Cardiac fibroblast (primary cell): ENCODE results near the gene PASK.

Experiments
- DNase-seq, 2 donors: peaks; one replicate each; pipeline versions ENCODE4 v3.0.0 to v3.0.0-alpha.2; 2010; ENCODE audit warnings: low read depth in 2 of 2
- H3K4me3 ChIP-seq, 2 donors: replicated peaks in 1 of 2; 1 replicate in 1 of 2; 2 replicates in 1 of 2; pipeline ENCODE4 v1.5.1; 2011; ENCODE audit warnings: low read depth in 2 of 2, low read length in 2 of 2, mild to moderate bottlenecking in 2 of 2, moderate library complexity in 1 of 2
- CTCF ChIP-seq: IDR thresholded peaks from one replicate; pipeline ENCODE4 v1.5.1; 2011; ENCODE audit warnings: low read depth, mild to moderate bottlenecking, low read length, inconsistent platforms

PASK gene

GRCh38 chr2:241180495-241180894, 31.2 kb upstream of the PASK start:
- TF ChIP-seq CTCF = no peak
- H3K4me3 ChIP-seq = no peak overlapping the region
- DNase-seq = no peak

- DNase-seq = peak; percentile 13 to 31
- TF ChIP-seq CTCF = no peak
- H3K4me3 ChIP-seq = no peak overlapping the region
Measured at GRCh38 chr2:241179899-241180298, 30.6 kb upstream of the PASK start.

GRCh38 chr2:241178961-241179360, 29.7 kb upstream of the PASK start:
- H3K4me3 ChIP-seq = no peak overlapping the region
- TF ChIP-seq CTCF = no peak
- DNase-seq = peak in 1 of 2 donors; percentile 14

GRCh38 chr2:241177526-241178334, 28.5 kb upstream of the PASK start:
- TF ChIP-seq CTCF = no peak
- no peak for DNase-seq
- no peak overlapping the region for H3K4me3 ChIP-seq

GRCh38 chr2:241173557-241173956, 24.3 kb upstream of the PASK start:
- no peak overlapping the region for H3K4me3 ChIP-seq
- no peak for TF ChIP-seq CTCF
- DNase-seq = no peak

GRCh38 chr2:241168366-241168765, 19.1 kb upstream of the PASK start:
- no peak for DNase-seq
- no peak for TF ChIP-seq CTCF

More at GRCh38 chr2:241168366-241168765, 19.1 kb upstream of the PASK start:
- H3K4me3 ChIP-seq = no peak overlapping the region
